ENCODE measurements around the gene ZNF691.

GRCh38 chr1:42830631-42831030, 15.8 kb upstream of the ZNF691 start:
- TF ChIP-seq TAF1 (IDR thresholded peaks at IDR 0.05; ENCODE audit: borderline replicate concordance, insufficient read depth, low read length) (no peak), POLR2AphosphoS5 (IDR thresholded peaks at IDR 0.05; ENCODE audit: low read depth, low read length) (no peak), SIN3A (IDR thresholded peaks at IDR 0.05; ENCODE audit: borderline replicate concordance, insufficient read depth, low read length) (no peak)
